H1 (cell line): ENCODE data around the gene PANX2. TPM values are rescaled to one million over a fixed set of nuclear protein-coding genes. Genes with fewer than 3 reads are reported as not detected.

Experiments
- CTCF ChIA-PET: fragments of 300-600 bp; sonication (Branson Sonifier 250); formaldehyde crosslinking; loops from one replicate; lab custom pipeline; 2021; ENCODE audit not compliant: partially characterized antibody; lab: Charles Lee
- POLR2A ChIA-PET: fragments of 300-600 bp; sonication (Branson Sonifier 250); formaldehyde crosslinking; loops from one replicate; lab custom pipeline; 2021; ENCODE audit warnings: inconsistent platforms; ENCODE audit not compliant: partially characterized antibody; lab: Charles Lee
- DNase-seq, 2 experiments: peaks; one replicate each; pipeline versions ENCODE4 v3.0.0 to v3.0.0-alpha.2; 2010 to 2022; ENCODE audit warnings: low spot score in 2 of 2, low read depth in 1 of 2, mixed read lengths in 1 of 2
- FAIRE-seq: peaks from 2 replicates; lab custom pipeline; 2011; peaks lifted over from hg19 to GRCh38; lab: Jason Lieb, UNC
- H2AFZ ChIP-seq: 2 replicates; pipeline ENCODE4 v1.8.1; 2012; ENCODE audit warnings: low read length, inconsistent platforms
- H2AK5ac ChIP-seq: 2 replicates; pipeline ENCODE4 v1.6.1; 2013; ENCODE audit warnings: low read depth, low read length
- H2BK120ac ChIP-seq: replicated peaks from 2 replicates; pipeline ENCODE3; 2013; ENCODE audit warnings: low read depth, low read length, inconsistent platforms
- H2BK12ac ChIP-seq: 2 replicates; pipeline ENCODE4 v1.6.1; 2013; ENCODE audit warnings: low read depth, low read length
- H2BK15ac ChIP-seq: 2 replicates; pipeline ENCODE4 v1.6.1; 2013; ENCODE audit warnings: low read length
- H2BK20ac ChIP-seq: 2 replicates; pipeline ENCODE4 v1.6.1; 2013; ENCODE audit warnings: low read length
- H2BK5ac ChIP-seq: 2 replicates; pipeline ENCODE4 v1.6.1; 2013; ENCODE audit warnings: low read depth, low read length
- H3K14ac ChIP-seq: 2 replicates; pipeline ENCODE4 v1.6.1; 2013; ENCODE audit warnings: inconsistent platforms; ENCODE audit not compliant: insufficient read length
- H3K18ac ChIP-seq: 2 replicates; pipeline ENCODE4 v1.6.1; 2013; ENCODE audit warnings: low read length; ENCODE audit errors: extremely low read depth
- H3K23ac ChIP-seq: 2 replicates; pipeline ENCODE4 v1.6.1; 2013; ENCODE audit warnings: inconsistent platforms; ENCODE audit not compliant: insufficient read length
- H3K23me2 ChIP-seq: 2 replicates; pipeline ENCODE4 v1.6.1; 2013; ENCODE audit warnings: low read depth, low read length
- H3K27ac ChIP-seq: 2 replicates; pipeline ENCODE4 v1.6.1; 2011; ENCODE audit warnings: low read depth, low read length, inconsistent platforms
- H3K27me3 ChIP-seq, 4 experiments: replicated peaks in 1 of 4; 1 replicate in 1 of 4; 2 replicates in 3 of 4; pipeline versions ENCODE4 v1.6.1 to v1.8.1; 2011 to 2013; ENCODE audit warnings: low read length in 3 of 4, mild to moderate bottlenecking in 3 of 4, inconsistent platforms in 2 of 4, mixed read lengths in 2 of 4, moderate library complexity in 1 of 4; ENCODE audit not compliant: control insufficient read depth in 3 of 4, insufficient read depth in 3 of 4; ENCODE audit errors: extremely low read depth in 1 of 4
- H3K36me3 ChIP-seq, 4 experiments: 2 replicates each; pipeline versions ENCODE4 v1.6.1 to v1.8.1; 2011 to 2013; ENCODE audit warnings: mild to moderate bottlenecking in 4 of 4, low read length in 3 of 4, moderate library complexity in 2 of 4, control low read depth in 1 of 4, inconsistent platforms in 1 of 4; ENCODE audit not compliant: insufficient read depth in 4 of 4, control insufficient read depth in 2 of 4
- H3K4ac ChIP-seq: replicated peaks from 2 replicates; pipeline ENCODE3; 2013; ENCODE audit warnings: low read length, low read depth, mixed read lengths, inconsistent platforms; ENCODE audit not compliant: insufficient read length
- H3K4me1 ChIP-seq, 4 experiments: replicated peaks in 1 of 4; 1 replicate in 1 of 4; 2 replicates in 3 of 4; pipeline versions ENCODE4 v1.6.1 to v1.8.1; 2011 to 2013; ENCODE audit warnings: low read length in 3 of 4, inconsistent platforms in 2 of 4, mixed read lengths in 1 of 4; ENCODE audit not compliant: insufficient read depth in 4 of 4, control insufficient read depth in 3 of 4
- H3K4me2 ChIP-seq, 2 experiments: 2 replicates each; pipeline versions ENCODE4 v1.6.1 to v1.8.1; 2011 to 2013; ENCODE audit warnings: low read depth in 2 of 2, low read length in 2 of 2, control low read depth in 1 of 2, inconsistent platforms in 1 of 2, mild to moderate bottlenecking in 1 of 2; ENCODE audit not compliant: insufficient read depth in 1 of 2
- H3K4me3 ChIP-seq, 4 experiments: fragments of 200-600, 300-600 bp in 1 of 4; sonication (generic), shearing (Covaris generic), sonication (Bioruptor Twin) in 1 of 4; 2 replicates each; pipeline versions ENCODE4 v1.5.1 to v1.8.1; 2011 to 2016; ENCODE audit warnings: low read length in 4 of 4, low read depth in 3 of 4, control low read depth in 2 of 4, inconsistent platforms in 2 of 4, mild to moderate bottlenecking in 2 of 4, mixed read lengths in 1 of 4, moderate library complexity in 1 of 4; ENCODE audit not compliant: insufficient read depth in 2 of 4; ENCODE audit errors: extremely low read depth in 1 of 4
- H3K56ac ChIP-seq: replicated peaks from 2 replicates; pipeline ENCODE3; 2013; ENCODE audit warnings: low read depth, mild to moderate bottlenecking, mixed read lengths, low read length, inconsistent platforms; ENCODE audit not compliant: insufficient read length
- H3K79me1 ChIP-seq: 2 replicates; pipeline ENCODE4 v1.6.1; 2013; ENCODE audit warnings: low read depth, low read length, control low read depth
- H3K79me2 ChIP-seq, 2 experiments: 2 replicates each; pipeline versions ENCODE4 v1.6.1 to v1.8.1; 2012 to 2013; ENCODE audit warnings: low read length in 2 of 2, mild to moderate bottlenecking in 2 of 2, inconsistent platforms in 1 of 2; ENCODE audit not compliant: insufficient read depth in 2 of 2, control insufficient read depth in 1 of 2
- H3K9ac ChIP-seq, 4 experiments: replicated peaks in 1 of 4; 1 replicate in 1 of 4; 2 replicates in 3 of 4; pipeline versions ENCODE4 v1.6.1 to v1.8.1; 2011 to 2013; ENCODE audit warnings: low read depth in 3 of 4, low read length in 3 of 4, control low read depth in 2 of 4, mild to moderate bottlenecking in 2 of 4, moderate library complexity in 2 of 4, inconsistent platforms in 1 of 4; ENCODE audit errors: extremely low read depth in 1 of 4
- H3K9me3 ChIP-seq, 2 experiments: 2 replicates each; pipeline versions ENCODE4 v1.6.1 to v1.8.1; 2012 to 2013; ENCODE audit warnings: mild to moderate bottlenecking in 2 of 2, moderate library complexity in 2 of 2, control low read depth in 1 of 2, inconsistent platforms in 1 of 2, low read depth in 1 of 2, low read length in 1 of 2, mixed read lengths in 1 of 2; ENCODE audit not compliant: insufficient read depth in 2 of 2
- H4K20me1 ChIP-seq, 2 experiments: replicated peaks in 1 of 2; 2 replicates each; pipeline versions ENCODE3 to v1.8.1; 2011 to 2013; ENCODE audit warnings: inconsistent platforms in 2 of 2, low read length in 2 of 2, mild to moderate bottlenecking in 1 of 2; ENCODE audit not compliant: insufficient read depth in 2 of 2, control insufficient read depth in 1 of 2
- H4K5ac ChIP-seq: 2 replicates; pipeline ENCODE4 v1.6.1; 2013; ENCODE audit warnings: low read length, low read depth, mixed read lengths, inconsistent platforms; ENCODE audit not compliant: insufficient read length
- H4K8ac ChIP-seq: 2 replicates; pipeline ENCODE4 v1.8.0; 2013; ENCODE audit warnings: mild to moderate bottlenecking, moderate library complexity, low read length, inconsistent platforms; ENCODE audit not compliant: insufficient read depth; ENCODE audit errors: extremely low read depth
- H4K91ac ChIP-seq: replicated peaks from 2 replicates; pipeline ENCODE3; 2013; ENCODE audit warnings: low read length, mixed read lengths, inconsistent platforms; ENCODE audit not compliant: insufficient read length
- CREB1 ChIP-seq: IDR thresholded peaks from 2 replicates; pipeline ENCODE4 v1.6.1; 2012; ENCODE audit warnings: inconsistent platforms
- E2F6 ChIP-seq: IDR thresholded peaks from 2 replicates; pipeline ENCODE4 v1.6.1; 2012; ENCODE audit warnings: inconsistent platforms
- EGR1 ChIP-seq: IDR thresholded peaks from 2 replicates; pipeline ENCODE4 v1.6.1; 2011; ENCODE audit warnings: low read depth, low read length, borderline replicate concordance
- FOSL1 ChIP-seq: IDR thresholded peaks from 2 replicates; pipeline ENCODE4 v1.6.1; 2011; ENCODE audit warnings: mild to moderate bottlenecking, low read depth, low read length, moderate library complexity; ENCODE audit not compliant: insufficient read depth
- KDM1A ChIP-seq: fragments of 200-600, 300-600 bp; sonication (generic); IDR thresholded peaks from 2 replicates; pipeline ENCODE4 v1.7.1; 2016; ENCODE audit warnings: mild to moderate bottlenecking, low read length, borderline replicate concordance
- KDM4A ChIP-seq: IDR thresholded peaks from one replicate; pipeline ENCODE4 v1.7.1; 2012; ENCODE audit warnings: low read depth, mild to moderate bottlenecking, moderate library complexity, low read length, inconsistent platforms; ENCODE audit not compliant: severe bottlenecking
- POLR2A ChIP-seq, 2 experiments: IDR thresholded peaks; 1 replicate in 1 of 2; 2 replicates in 1 of 2; pipeline ENCODE4 v1.6.1; 2011; ENCODE audit warnings: low read depth in 2 of 2, low read length in 2 of 2, mild to moderate bottlenecking in 2 of 2; ENCODE audit errors: control extremely low read depth in 1 of 2
- POU5F1 ChIP-seq: IDR thresholded peaks from 2 replicates; pipeline ENCODE4 v1.6.1; 2011; ENCODE audit warnings: low read depth, mild to moderate bottlenecking, low read length, moderate library complexity
- RFX5 ChIP-seq: IDR thresholded peaks from 2 replicates; pipeline ENCODE4 v1.6.1; 2011; ENCODE audit warnings: low read depth, low read length, improper control_type of control experiment, borderline replicate concordance
- SIX5 ChIP-seq: IDR thresholded peaks from 2 replicates; pipeline ENCODE4 v1.6.1; 2011; ENCODE audit warnings: mild to moderate bottlenecking, low read depth, low read length
- WGBS, 2 experiments: shearing (Covaris generic) in 1 of 2; methylation state at CpG; one replicate each; pipeline versions ENCODE4 v1.1.6 to v1.1.7; 2013 to 2015; ENCODE audit warnings: low lambda C conversion rate in 2 of 2, mixed read lengths in 2 of 2, inconsistent platforms in 1 of 2, low coverage in 1 of 2, missing lambda C conversion rate in 1 of 2; ENCODE audit not compliant: insufficient replicate concordance in 2 of 2, insufficient coverage in 1 of 2, insufficient read length in 1 of 2; ENCODE audit errors: extremely low coverage in 1 of 2, missing lambda C conversion rate in 1 of 2; 5-methylcytosine and 5-hydroxymethylcytosine counted together
- polyA plus RNA-seq, 7 experiments: library from polyadenylated mRNA; depleted of rRNA in 3 of 7; stranded (reverse) in 5 of 7; unstranded in 2 of 7; fragments of >200 nt in 5 of 7; fragments of 200-250 nt in 2 of 7; gene quantifications; 1 replicate in 5 of 7; 2 replicates in 1 of 7; 4 replicates in 1 of 7; pipeline versions ENCODE4 v1.2.1 to v1.2.3, GENCODE V29; 2011 to 2013; ENCODE audit warnings: missing spikeins in 2 of 7, mixed read lengths in 2 of 7
- total RNA-seq: library from RNA; stranded (reverse); fragmentation: NEBNext Ultra II Directional; extraction: Animal tissue kit (Norgen Biotek cat#: 25700); gene quantifications from 2 replicates; pipeline ENCODE4 v1.2.1, GENCODE V29; 2021

PANX2 gene
- total and polyA plus RNA-seq, 2 of the 8 experiments (the other 6 are each of a cell fraction or from before 2014, with no cell fraction given) = 3.5 to 5.0 TPM

GRCh38 chr22:50185375-50186087 lies 15.0 kb downstream of the PANX2 start, which contains the start of gene TRABD:
TRABD (plus strand) TSS chr22:50185913; CDS start chr22:50193061, 7,148 bp downstream.
- Histone ChIP-seq H3K79me1 (peaks cover 6% of the 10 kb centered on the region; the same call in 1 of the 2 replicates), H3K36me3 (no peaks in the 10 kb centered on the region), H4K20me1 (peaks cover 12 to 20% of the 10 kb centered on the region in 2 experiments), H3K18ac (no peak within 1 kb of the TSS; the same call in none of the 2 replicates), H4K5ac (no peak within 1 kb of the TSS), H3K23me2 (peaks cover 8% of the 10 kb centered on the region; the same call in 1 of the 2 replicates), H2AFZ (peak within 1 kb of the TSS; percentile 97), H3K27ac (no peak within 1 kb of the TSS), H3K14ac (no peak within 1 kb of the TSS), H3K9me3 (no peaks in the 10 kb centered on the region), H2BK20ac (0 out of 2 replicates have a peak within 1 kb of the TSS, but pooled peaks have one; percentile 9), H2AK5ac (no peak within 1 kb of the TSS), H3K56ac (no peak within 1 kb of the TSS), H2BK15ac (peak within 1 kb of the TSS; percentile 53; the same call in 1 of the 2 replicates), H2BK120ac (peak within 1 kb of the TSS; percentile 28), H3K4me3 (peak within 1 kb of the TSS; percentile 45 to 87 (median 56)), H4K91ac (peak within 1 kb of the TSS; percentile 73), H3K4ac (no peak within 1 kb of the TSS), H3K27me3 (peaks cover 0 to 13% (median 5%) of the 10 kb centered on the region in 4 experiments; a peak in 3 of 7 replicates), H2BK12ac (peak within 1 kb of the TSS; percentile 80; the same call in 1 of the 2 replicates), H3K79me2 (peaks cover 0 to 4% of the 10 kb centered on the region in 2 experiments; a peak in 1 of 4 replicates), H3K9ac (peak within 1 kb of the TSS in 2 of 4 experiments; percentile 30 to 83; a peak in 2 of 7 replicates)
- ChIA-PET CTCF (interaction anchor here (0.6 to 1.1 kb wide), 2 partner anchors 20 to 43 kb away, joined by 3 read pairs; no protein-coding TSS in a partner anchor), POLR2A (interaction anchor here (1.0 to 1.3 kb wide), 3 partner anchors 15 to 23 kb away, joined by 3 to 4 read pairs (median 4); partner anchors contain the start of gene PANX2)
- DNase-seq (peak; percentile 44 to 86), FAIRE-seq (no peak)
- 3% methylated on average over 26 of the region's 90 CpGs; no CpG with 5 or more reads in 1 of the 2 experiments for WGBS, 2 experiments
- no peak for TF ChIP-seq POU5F1
- TF ChIP-seq E2F6 = no peak
- peak; percentile 74 for TF ChIP-seq FOSL1
- TF ChIP-seq SIX5 = peak; percentile 40
- peak; percentile 32; the same call in 1 of the 2 replicates for TF ChIP-seq EGR1
- no peak for TF ChIP-seq POLR2A (IDR thresholded peaks at IDR 0.05; ENCODE audit: control extremely low read depth in 1 of 2, low read depth in 2 of 2, low read length in 2 of 2)
- peak; percentile 79; the same call in 1 of the 2 replicates for TF ChIP-seq KDM1A
- TF ChIP-seq KDM4A = peak; percentile 96
- TF ChIP-seq CREB1 = peak; percentile 17; the same call in 1 of the 2 replicates
- no peak for TF ChIP-seq RFX5
- TF ChIP-seq, all 59 proteins: peak for 6
- Histone ChIP-seq H3K4me2 (peak within 1 kb of the TSS; percentile 82 to 99), H3K4me1 (peaks cover 2 to 25% (median 15%) of the 10 kb centered on the region in 4 experiments; a peak in 6 of 7 replicates), H4K8ac (peak within 1 kb of the TSS; percentile 43; the same call in 1 of the 2 replicates), H2BK5ac (peak within 1 kb of the TSS; percentile 35; the same call in 1 of the 2 replicates), H3K23ac (no peak within 1 kb of the TSS)
